Spinal cord (tissue), 10 donors: ENCODE data around the gene NEU1. TPM values are rescaled to one million over a fixed set of nuclear protein-coding genes. Genes with fewer than 3 reads are reported as not detected.
"Not testable (repeated sequence)": the region's sequence is repeated elsewhere in the genome, so short reads cannot be mapped to it uniquely, and the experiment has no call there.

Source experiments
- DNase-seq, 6 donors: peaks; one replicate each; pipeline versions ENCODE4 v3.0.0 to v3.0.0-alpha.2; 2013 to 2015; ENCODE audit warnings: low spot score in 6 of 6, low read depth in 4 of 6
- H3K27ac ChIP-seq: one replicate; pipeline ENCODE4 v1.5.1; 2013; ENCODE audit warnings: low read depth, low read length, control low read depth
- H3K27me3 ChIP-seq: one replicate; pipeline ENCODE4 v1.6.1; 2013; ENCODE audit warnings: low read length; ENCODE audit not compliant: control insufficient read depth, insufficient read depth
- H3K36me3 ChIP-seq: one replicate; pipeline ENCODE4 v1.6.1; 2013; ENCODE audit warnings: low read length; ENCODE audit not compliant: control insufficient read depth, insufficient read depth
- H3K4me1 ChIP-seq: one replicate; pipeline ENCODE4 v1.6.1; 2013; ENCODE audit warnings: low read length; ENCODE audit not compliant: control insufficient read depth, insufficient read depth
- H3K4me3 ChIP-seq: one replicate; pipeline ENCODE4 v1.5.1; 2013; ENCODE audit warnings: low read depth, low read length, control low read depth
- H3K9me3 ChIP-seq: one replicate; pipeline ENCODE4 v1.6.1; 2013; ENCODE audit warnings: low read length; ENCODE audit not compliant: control insufficient read depth, insufficient read depth
- WGBS: methylation state at CpG from one replicate; pipeline ENCODE4 v1.1.5; 2013; ENCODE audit warnings: missing lambda C conversion rate; ENCODE audit not compliant: insufficient coverage; 5-methylcytosine and 5-hydroxymethylcytosine counted together
- polyA plus RNA-seq, 2 donors: library from polyadenylated mRNA; unstranded; fragments of 120-200 nt; gene quantifications; one replicate each; pipeline ENCODE4 v1.2.1, GENCODE V29; 2013; ENCODE audit not compliant: insufficient read length in 2 of 2
- total RNA-seq, 2 donors: library from RNA; depleted of rRNA in 1 of 2; stranded (reverse); fragments of 120-200 nt in 1 of 2; fragments of >200 nt in 1 of 2; gene quantifications; one replicate each; pipeline versions ENCODE4 v1.2.3 to v1.2.4, GENCODE V29; 2013 to 2014
- donor health status: healthy.

The NEU1 gene
- total and polyA plus RNA-seq, 4 donors, result 21.9 to 47.5 (median 24.5) TPM

GRCh38 chr6:31864818-31865204, 2.2 kb upstream of the NEU1 start:
- 78% methylated on average over 5 of the region's 8 CpGs for WGBS
- Histone ChIP-seq H3K4me1 (peaks cover 33% of the 10 kb centered on the region), H3K4me3 (no peak overlapping the region), H3K27ac (no peak overlapping the region), H3K36me3 (peaks cover 13% of the 10 kb centered on the region), H3K9me3 (no peaks in the 10 kb centered on the region), H3K27me3 (no peaks in the 10 kb centered on the region)
- DNase-seq, result no peak

GRCh38 chr6:31864123-31864562, 1.5 kb upstream of the NEU1 start:
- H3K36me3 ChIP-seq, result peaks cover 20% of the 10 kb centered on the region
- H3K27me3 ChIP-seq, H3K9me3 ChIP-seq, DNase-seq: not testable (repeated sequence)
- peaks cover 33% of the 10 kb centered on the region for H3K4me1 ChIP-seq
- peak overlapping the region; percentile 93 for H3K27ac ChIP-seq
- WGBS, result 25% methylated on average over 11 of the region's 16 CpGs
- peak overlapping the region; percentile 89 for H3K4me3 ChIP-seq

GRCh38 chr6:31861919-31862343, 690 bp downstream of the NEU1 start:
- WGBS, result 29% methylated on average over 15 of the region's 17 CpGs
- Histone ChIP-seq H3K4me1 (peaks cover 33% of the 10 kb centered on the region), H3K4me3 (peak overlapping the region; percentile 89), H3K9me3 (no peaks in the 10 kb centered on the region), H3K27ac (peak overlapping the region; percentile 78), H3K27me3 (no peaks in the 10 kb centered on the region), H3K36me3 (peaks cover 37% of the 10 kb centered on the region)
- peak in 1 of 6 donors; percentile 16 for DNase-seq

- Histone ChIP-seq H3K4me1 (peaks cover 33% of the 10 kb centered on the region), H3K9me3 (no peaks in the 10 kb centered on the region), H3K27ac (no peak overlapping the region), H3K36me3 (peaks cover 44% of the 10 kb centered on the region), H3K4me3 (no peak overlapping the region), H3K27me3 (no peaks in the 10 kb centered on the region)
- 85% methylated on average over 6 of the region's 7 CpGs for WGBS
- no peak for DNase-seq
These were observed 1.5 kb downstream of the NEU1 start for GRCh38 chr6:31861150-31861549.

- Histone ChIP-seq H3K27ac (no peak overlapping the region), H3K36me3 (peaks cover 44% of the 10 kb centered on the region), H3K4me1 (peaks cover 29% of the 10 kb centered on the region), H3K27me3 (no peaks in the 10 kb centered on the region), H3K9me3 (no peaks in the 10 kb centered on the region), H3K4me3 (no peak overlapping the region)
- no peak for DNase-seq
- 95% methylated on average over 13 of the region's 13 CpGs for WGBS
These were observed 2.3 kb downstream of the NEU1 start for GRCh38 chr6:31860349-31860748.

GRCh38 chr6:31859923-31860322, 2.7 kb downstream of the NEU1 start:
- peaks cover 47% of the 10 kb centered on the region for H3K36me3 ChIP-seq
- peaks cover 28% of the 10 kb centered on the region for H3K4me1 ChIP-seq
- no peak overlapping the region for H3K27ac ChIP-seq
- H3K9me3 ChIP-seq, result no peaks in the 10 kb centered on the region
- no peak for DNase-seq
- H3K27me3 ChIP-seq, result no peaks in the 10 kb centered on the region
- H3K4me3 ChIP-seq, result no peak overlapping the region
- 95% methylated on average over 11 of the region's 11 CpGs for WGBS

- no peak for DNase-seq
- Histone ChIP-seq H3K9me3 (no peaks in the 10 kb centered on the region), H3K36me3 (peaks cover 47% of the 10 kb centered on the region), H3K27me3 (no peaks in the 10 kb centered on the region), H3K4me1 (peaks cover 17% of the 10 kb centered on the region), H3K27ac (no peak overlapping the region), H3K4me3 (no peak overlapping the region)
- 98% methylated on average over 5 of the region's 8 CpGs for WGBS
These were observed 3.9 kb downstream of the NEU1 start for GRCh38 chr6:31858707-31859106.

GRCh38 chr6:31857774-31858173, 4.8 kb downstream of the NEU1 start:
- H3K4me3 ChIP-seq, H3K27ac ChIP-seq, H3K4me1 ChIP-seq, H3K9me3 ChIP-seq, H3K27me3 ChIP-seq, DNase-seq: not testable (repeated sequence)
- 94% methylated on average over 6 of the region's 8 CpGs for WGBS
- H3K36me3 ChIP-seq, result peaks cover 47% of the 10 kb centered on the region

- 87% methylated on average over 30 of the region's 35 CpGs for WGBS
These were observed 10.5 kb downstream of the NEU1 start for GRCh38 chr6:31851980-31852718.

GRCh38 chr6:31851485-31851832, 11.2 kb downstream of the NEU1 start:
- Histone ChIP-seq H3K9me3 (no peaks in the 10 kb centered on the region), H3K4me3 (no peak overlapping the region), H3K27ac (no peak overlapping the region), H3K4me1 (no peaks in the 10 kb centered on the region), H3K36me3 (peaks cover 8% of the 10 kb centered on the region), H3K27me3 (no peaks in the 10 kb centered on the region)
- WGBS, result 100% methylated on average over 2 of the region's 2 CpGs
- DNase-seq, result no peak

More at GRCh38 chr6:31851980-31852718, 10.5 kb downstream of the NEU1 start:
- H3K9me3 ChIP-seq, DNase-seq, H3K27ac ChIP-seq, H3K4me1 ChIP-seq, H3K4me3 ChIP-seq, H3K27me3 ChIP-seq: not testable (repeated sequence)
- H3K36me3 ChIP-seq, result peaks cover 13% of the 10 kb centered on the region
